SK-N-SH (cell line): ENCODE results near the gene PDZD2. TPM values are rescaled to one million over a fixed set of nuclear protein-coding genes. Genes with fewer than 3 reads are reported as not detected.
A peak's percentile ranks its signal among the peaks of the same experiment; 100 is the strongest.

Source experiments
- CTCF ChIA-PET: fragments of 300-600, 350-600 bp; formaldehyde crosslinking; extraction: SDS; loops from one replicate; lab custom pipeline; 2021; lab: Yijun Ruan, JAX
- POLR2A ChIA-PET: fragments of 350-600 bp; sonication (Branson Sonifier 250); formaldehyde crosslinking; extraction: SDS; loops from one replicate; lab custom pipeline; 2020; ENCODE audit warnings: antibody characterized with exemption, inconsistent platforms; lab: Yijun Ruan, JAX
- DNase-seq: peaks from one replicate; pipeline ENCODE4 v3.0.0; 2012
- H2AFZ ChIP-seq: fragments of 200-600 bp; sonication (generic); 2 replicates; pipeline ENCODE4 v1.8.1; 2016; ENCODE audit warnings: antibody characterized with exemption, mild to moderate bottlenecking, low read depth
- H3F3A ChIP-seq: fragments of 200-600 bp; sonication (generic); replicated peaks from 2 replicates; pipeline ENCODE3; 2016; ENCODE audit warnings: antibody characterized with exemption, mild to moderate bottlenecking; ENCODE audit not compliant: insufficient read depth
- H3K27ac ChIP-seq, 2 experiments: fragments of 200-500 bp in 1 of 2; fragments of 200-600 bp in 1 of 2; sonication (Bioruptor generic) in 1 of 2; sonication (generic), shearing (Covaris generic) in 1 of 2; 2 replicates each; pipeline versions ENCODE4 v1.5.1 to v1.6.1; 2014 to 2016; ENCODE audit warnings: low read depth in 2 of 2, inconsistent platforms in 1 of 2, low read length in 1 of 2, mild to moderate bottlenecking in 1 of 2, mixed read lengths in 1 of 2
- H3K27me3 ChIP-seq: fragments of 200-600 bp; sonication (generic), shearing (Covaris generic); 2 replicates; pipeline ENCODE4 v1.6.1; 2016; ENCODE audit warnings: mixed run types; ENCODE audit not compliant: insufficient read depth
- H3K36me3 ChIP-seq, 2 experiments: fragments of 200-500 bp in 1 of 2; fragments of 200-600 bp in 1 of 2; sonication (Bioruptor generic) in 1 of 2; sonication (generic) in 1 of 2; replicated peaks in 1 of 2; 2 replicates each; pipeline versions ENCODE3 to v1.5.1; 2014 to 2016; ENCODE audit warnings: low read length in 1 of 2, mild to moderate bottlenecking in 1 of 2; ENCODE audit not compliant: insufficient read depth in 2 of 2, control insufficient read depth in 1 of 2
- H3K4me1 ChIP-seq, 2 experiments: fragments of 200-500 bp in 1 of 2; fragments of 200-600 bp in 1 of 2; sonication (Bioruptor generic) in 1 of 2; sonication (generic), shearing (Covaris generic) in 1 of 2; 2 replicates each; pipeline versions ENCODE4 v1.5.1 to v1.6.1; 2014 to 2016; ENCODE audit warnings: low read depth in 1 of 2, low read length in 1 of 2, mixed run types in 1 of 2; ENCODE audit not compliant: insufficient read depth in 2 of 2, control insufficient read depth in 1 of 2
- H3K4me2 ChIP-seq: fragments of 200-600 bp; sonication (generic), shearing (Covaris generic); 2 replicates; pipeline ENCODE4 v1.6.1; 2017; ENCODE audit warnings: mixed run types
- H3K4me3 ChIP-seq, 2 experiments: fragments of 200-500 bp in 1 of 2; fragments of 200-600 bp in 1 of 2; sonication (Bioruptor generic) in 1 of 2; sonication (generic), shearing (Covaris generic) in 1 of 2; 2 replicates each; pipeline versions ENCODE4 v1.5.1 to v1.8.1; 2014 to 2016; ENCODE audit warnings: low read depth in 2 of 2, inconsistent platforms in 1 of 2, low read length in 1 of 2, mild to moderate bottlenecking in 1 of 2, mixed read lengths in 1 of 2, moderate library complexity in 1 of 2
- H3K79me2 ChIP-seq: fragments of 200-600 bp; sonication (generic); 2 replicates; pipeline ENCODE4 v1.8.1; 2017; ENCODE audit warnings: mild to moderate bottlenecking; ENCODE audit not compliant: insufficient read depth
- H3K9ac ChIP-seq: fragments of 200-600 bp; sonication (generic); 2 replicates; pipeline ENCODE4 v1.6.1; 2017; ENCODE audit warnings: mixed run types
- H3K9me2 ChIP-seq: fragments of 200-600 bp; sonication (generic); 2 replicates; pipeline ENCODE4 v1.6.1; 2017; ENCODE audit warnings: mixed run types
- H3K9me3 ChIP-seq: fragments of 200-600 bp; sonication (generic); 2 replicates; pipeline ENCODE4 v1.6.1; 2017; ENCODE audit warnings: mixed run types, mild to moderate bottlenecking, moderate library complexity
- H4K20me1 ChIP-seq: fragments of 200-600 bp; sonication (generic); 2 replicates; pipeline ENCODE4 v1.6.1; 2017; ENCODE audit warnings: mild to moderate bottlenecking, mixed run types; ENCODE audit not compliant: insufficient read depth
- CHD2 ChIP-seq: fragments of 150-350 bp; IDR thresholded peaks from 2 replicates; pipeline ENCODE4 v1.6.1; 2018; ENCODE audit warnings: low read length; ENCODE audit not compliant: partially characterized antibody
- ELF1 ChIP-seq: IDR thresholded peaks from 2 replicates; pipeline ENCODE4 v1.4.0; 2012
- EZH2phosphoT487 ChIP-seq: fragments of 200-600 bp; sonication (generic); IDR thresholded peaks from 2 replicates; pipeline ENCODE4 v1.6.1; 2017; ENCODE audit warnings: low read depth, mixed run types, mild to moderate bottlenecking, antibody characterized with exemption, moderate library complexity, borderline replicate concordance
- FOSL2 ChIP-seq: IDR thresholded peaks from 2 replicates; pipeline ENCODE4 v1.4.0; 2012; ENCODE audit warnings: low read depth, mild to moderate bottlenecking, moderate library complexity, borderline replicate concordance
- FOXJ3 ChIP-seq: sonication (generic); formaldehyde crosslinking; IDR thresholded peaks from 2 replicates; pipeline ENCODE4 v1.5.1; 2020; ENCODE audit warnings: mild to moderate bottlenecking, missing genetic modification reagents
- FOXM1 ChIP-seq: IDR thresholded peaks from 2 replicates; pipeline ENCODE4 v1.4.0; 2012; ENCODE audit warnings: low read depth, mild to moderate bottlenecking
- GATA2 ChIP-seq: sonication (generic); formaldehyde crosslinking; IDR thresholded peaks from 2 replicates; pipeline ENCODE4 v1.5.0; 2020; ENCODE audit warnings: mild to moderate bottlenecking, missing genetic modification reagents
- IRF3 ChIP-seq: fragments of 150-350 bp; IDR thresholded peaks from 2 replicates; pipeline ENCODE4 v1.6.1; 2016; ENCODE audit warnings: mild to moderate bottlenecking, low read depth, low read length
- MEF2A ChIP-seq: IDR thresholded peaks from 2 replicates; pipeline ENCODE4 v1.4.0; 2012; ENCODE audit warnings: low read depth, borderline replicate concordance
- NFIC ChIP-seq: IDR thresholded peaks from 2 replicates; pipeline ENCODE4 v1.4.0; 2012; ENCODE audit warnings: borderline replicate concordance
- POLR2AphosphoS5 ChIP-seq: IDR thresholded peaks from 2 replicates; pipeline ENCODE4 v1.6.1; 2012; ENCODE audit warnings: low read depth, low read length
- RAD21 ChIP-seq: IDR thresholded peaks from 2 replicates; pipeline ENCODE4 v1.6.1; 2012; ENCODE audit warnings: mild to moderate bottlenecking, low read length
- RCOR1 ChIP-seq: fragments of 150-350 bp; IDR thresholded peaks from 2 replicates; pipeline ENCODE4 v1.6.1; 2017; ENCODE audit warnings: antibody characterized with exemption, low read length
- REST ChIP-seq: IDR thresholded peaks from 2 replicates; pipeline ENCODE4 v1.6.1; 2012; ENCODE audit warnings: mild to moderate bottlenecking, low read depth, low read length, moderate library complexity
- SMC3 ChIP-seq: IDR thresholded peaks from 2 replicates; pipeline ENCODE4 v1.6.1; 2012; ENCODE audit warnings: low read depth, low read length, improper control_type of control experiment
- TAF1 ChIP-seq: IDR thresholded peaks from 2 replicates; pipeline ENCODE4 v1.6.1; 2012; ENCODE audit warnings: low read depth, mild to moderate bottlenecking, low read length, moderate library complexity, borderline replicate concordance
- TCF12 ChIP-seq: IDR thresholded peaks from 2 replicates; pipeline ENCODE4 v1.4.0; 2012
- USF1 ChIP-seq: IDR thresholded peaks from 2 replicates; pipeline ENCODE4 v1.4.0; 2012; ENCODE audit warnings: low read depth, borderline replicate concordance
- USF2 ChIP-seq: fragments of 150-350 bp; IDR thresholded peaks from 2 replicates; pipeline ENCODE4 v1.6.1; 2017; ENCODE audit warnings: antibody characterized with exemption, low read length, low read depth, borderline replicate concordance
- ZBTB33 ChIP-seq: IDR thresholded peaks from 2 replicates; pipeline ENCODE4 v1.4.0; 2012; ENCODE audit warnings: low read depth, borderline replicate concordance
- WGBS: methylation state at CpG from one replicate; pipeline ENCODE4 v1.1.6; 2017; ENCODE audit warnings: low lambda C conversion rate; 5-methylcytosine and 5-hydroxymethylcytosine counted together
- polyA plus RNA-seq, 3 experiments: library from polyadenylated mRNA; depleted of rRNA; stranded (reverse); fragments of >200 nt; gene quantifications; 2 replicates each; pipeline ENCODE4 v1.2.3, GENCODE V29; 2012

Gene PDZD2
- polyA plus RNA-seq, 1 of the 3 experiments (the other 2 are of a cell fraction) = 0.13 TPM

GRCh38 chr5:32145378-32145777 lies 506.4 kb downstream of the PDZD2 start:
- ChIA-PET CTCF (interaction anchor here (0.7 to 1.6 kb wide), 3 partner anchors 13 to 69 kb away, joined by 3 to 5 read pairs (median 3); no protein-coding TSS in a partner anchor), POLR2A (no interaction called here)
- Histone ChIP-seq H3K36me3 (peaks cover 0 to 22% of the 10 kb centered on the region in 2 experiments), H3K9me2 (no peaks in the 10 kb centered on the region), H3K4me1 (peaks cover 13 to 18% of the 10 kb centered on the region in 2 experiments; a peak in 3 of 4 replicates), H3K4me3 (no peak overlapping the region), H3K27me3 (no peaks in the 10 kb centered on the region), H3K9ac (no peak overlapping the region), H3K9me3 (no peaks in the 10 kb centered on the region), H3K27ac (peak overlapping the region in 1 of 2 experiments; percentile 8; a peak in 1 of 4 replicates), H3K79me2 (peaks cover 82% of the 10 kb centered on the region), H3F3A (no peaks in the 10 kb centered on the region), H3K4me2 (no peak overlapping the region), H4K20me1 (peaks cover 70% of the 10 kb centered on the region), H2AFZ (no peak overlapping the region)
- no peak for DNase-seq
- no peak for TF ChIP-seq FOSL2
- no peak for TF ChIP-seq FOXM1
- TF ChIP-seq USF1 = no peak
- WGBS = 98% methylated on average over 2 of the region's 2 CpGs

GRCh38 chr5:32147236-32147635 lies 508.3 kb downstream of the PDZD2 start:
- WGBS = 84% methylated on average over 3 of the region's 3 CpGs
- POLR2A ChIA-PET = no interaction called here
- no peak for TF ChIP-seq GATA2 (CRISPR knock-in tag)
- no peak for TF ChIP-seq MEF2A
- no peak for TF ChIP-seq IRF3
- TF ChIP-seq TAF1 = no peak
- no peak for TF ChIP-seq TCF12
- TF ChIP-seq NFIC = no peak
- no peak for TF ChIP-seq REST
- no peak for TF ChIP-seq RCOR1
- no peak for TF ChIP-seq EZH2phosphoT487
- no peak for TF ChIP-seq FOSL2
- TF ChIP-seq ZBTB33 = no peak
- TF ChIP-seq RAD21 = no peak
- no peak for TF ChIP-seq SMC3
- TF ChIP-seq CHD2 = no peak
- TF ChIP-seq POLR2AphosphoS5 = no peak
- TF ChIP-seq ELF1 = no peak
- no peak for TF ChIP-seq FOXJ3 (CRISPR knock-in tag)
- TF ChIP-seq USF2 = no peak

More at GRCh38 chr5:32147236-32147635, 508.3 kb downstream of the PDZD2 start:
- no peak overlapping the region for H3K9ac ChIP-seq
- no peak for DNase-seq
- no peaks in the 10 kb centered on the region for H3F3A ChIP-seq
- H4K20me1 ChIP-seq = peaks cover 89% of the 10 kb centered on the region
- no peak overlapping the region for H2AFZ ChIP-seq
- CTCF ChIA-PET = interaction anchor here (0.8 to 1.6 kb wide), 2 partner anchors 21 to 321 kb away, joined by 3 read pairs; no protein-coding TSS in a partner anchor
- H3K36me3 ChIP-seq = peaks cover 0 to 24% of the 10 kb centered on the region in 2 experiments
- H3K79me2 ChIP-seq = peaks cover 89% of the 10 kb centered on the region
- no peak overlapping the region for H3K27ac ChIP-seq
- H3K4me1 ChIP-seq = peaks cover 16 to 18% of the 10 kb centered on the region in 2 experiments; a peak in 3 of 4 replicates
- H3K4me3 ChIP-seq = no peak overlapping the region
- H3K9me3 ChIP-seq = no peaks in the 10 kb centered on the region
- H3K4me2 ChIP-seq = no peak overlapping the region
- no peaks in the 10 kb centered on the region for H3K9me2 ChIP-seq
- H3K27me3 ChIP-seq = no peaks in the 10 kb centered on the region
